DND-41 (cell line): ENCODE results near the gene LSP1.
A peak's percentile ranks its signal among the peaks of the same experiment; 100 is the strongest.

Experiments used
- ATAC-seq: fragments of 200-7000 bp; cut with Tn5 transposase; 3 replicates; pipeline ENCODE4 v1.9.1; 2021; ENCODE audit warnings: low read depth; ENCODE audit not compliant: insufficient read depth
- DNase-seq: peaks from one replicate; pipeline ENCODE4 v3.0.0-alpha.2; 2020
- H2AFZ ChIP-seq: 2 replicates; pipeline ENCODE4 v1.6.0; 2012; ENCODE audit warnings: low read depth, low read length
- H3K27ac ChIP-seq: 2 replicates; pipeline ENCODE4 v1.5.1; 2012; ENCODE audit warnings: low read length, inconsistent platforms
- H3K27me3 ChIP-seq: fragments of 200-600 bp; sonication (generic); 2 replicates; pipeline ENCODE4 v1.6.0; 2012; ENCODE audit warnings: low read length, mild to moderate bottlenecking, inconsistent platforms; ENCODE audit not compliant: insufficient read depth, poor library complexity
- H3K36me3 ChIP-seq: 2 replicates; pipeline ENCODE4 v1.5.1; 2012; ENCODE audit warnings: low read length, inconsistent platforms; ENCODE audit not compliant: insufficient read depth
- H3K4me1 ChIP-seq: 2 replicates; pipeline ENCODE4 v1.5.1; 2012; ENCODE audit warnings: mild to moderate bottlenecking, low read length; ENCODE audit not compliant: insufficient read depth
- H3K4me2 ChIP-seq: 2 replicates; pipeline ENCODE4 v1.6.0; 2012; ENCODE audit warnings: mild to moderate bottlenecking, moderate library complexity, low read length, inconsistent platforms; ENCODE audit not compliant: insufficient read depth
- H3K4me3 ChIP-seq, 2 experiments: fragments of 200-600 bp in 1 of 2; shearing (Covaris generic) in 1 of 2; 2 replicates each; pipeline ENCODE4 v1.5.1; 2012 to 2016; ENCODE audit warnings: inconsistent platforms in 2 of 2, low read length in 2 of 2, mild to moderate bottlenecking in 2 of 2, low read depth in 1 of 2, moderate library complexity in 1 of 2
- H3K79me2 ChIP-seq: 2 replicates; pipeline ENCODE4 v1.6.0; 2012; ENCODE audit warnings: low read length, inconsistent platforms; ENCODE audit not compliant: insufficient read depth
- H3K9ac ChIP-seq: 2 replicates; pipeline ENCODE4 v1.6.0; 2012; ENCODE audit warnings: low read depth, mild to moderate bottlenecking, inconsistent platforms, low read length, moderate library complexity
- H3K9me3 ChIP-seq: 2 replicates; pipeline ENCODE4 v1.5.1; 2012; ENCODE audit warnings: low read length, moderate library complexity, mild to moderate bottlenecking, inconsistent platforms; ENCODE audit not compliant: insufficient read depth, severe bottlenecking
- H4K20me1 ChIP-seq: 2 replicates; pipeline ENCODE4 v1.6.0; 2012; ENCODE audit warnings: low read length; ENCODE audit not compliant: insufficient read depth
- CTCF ChIP-seq: IDR thresholded peaks from 2 replicates; pipeline ENCODE4 v1.5.1; 2012; ENCODE audit warnings: borderline replicate concordance, low read length, moderate library complexity, mild to moderate bottlenecking; ENCODE audit not compliant: poor library complexity, severe bottlenecking; ENCODE audit errors: extremely low read depth
- EZH2 ChIP-seq: IDR thresholded peaks from 3 replicates; pipeline ENCODE4 v1.6.1; 2012; ENCODE audit warnings: borderline replicate concordance, low read depth, mild to moderate bottlenecking, moderate library complexity, low read length, inconsistent platforms; ENCODE audit not compliant: severe bottlenecking

The LSP1 gene

DNA sequence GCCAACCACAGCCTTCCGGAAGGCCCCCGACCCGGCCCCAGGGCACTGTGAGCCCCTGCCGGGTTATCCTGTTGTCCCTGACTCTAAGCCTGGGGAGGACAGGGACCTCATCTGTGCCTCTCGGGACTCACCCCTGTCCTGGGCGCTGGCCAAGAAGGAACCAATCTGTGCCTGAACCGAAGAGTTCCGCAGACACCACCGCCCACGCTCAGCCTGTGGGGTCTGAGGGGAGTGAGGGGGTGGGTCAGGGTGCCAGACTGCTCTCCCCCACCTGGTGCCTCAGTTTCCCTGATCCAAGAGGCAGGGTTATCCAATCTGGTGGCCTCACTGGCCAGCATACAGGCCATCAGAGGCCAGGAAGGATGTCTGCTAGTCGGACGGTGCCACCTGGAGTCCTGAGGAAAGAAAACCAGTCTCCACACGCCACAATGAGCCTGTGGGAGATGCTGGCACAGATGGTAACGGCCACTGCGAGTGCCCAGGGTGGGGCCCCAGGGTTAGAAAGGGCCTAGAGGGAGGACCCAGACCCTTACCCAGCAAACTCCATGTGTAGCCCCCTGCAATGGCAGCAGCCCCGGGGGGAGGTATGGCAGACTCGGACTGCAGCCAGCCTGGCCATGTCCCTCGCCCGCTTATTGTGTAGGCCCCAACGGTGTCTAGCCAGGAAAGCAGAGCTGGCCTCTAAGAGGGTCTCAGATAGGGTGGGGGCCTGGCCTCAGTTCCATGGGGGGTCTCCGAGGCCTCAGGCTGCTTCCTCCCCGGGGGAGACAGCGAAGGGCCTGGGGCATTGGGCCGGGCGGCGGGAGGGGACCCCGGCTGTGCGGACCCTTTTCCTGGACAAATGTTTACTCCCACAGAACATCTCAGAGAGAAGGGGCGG lies 65.8 kb downstream of the LSP1 start:
- Histone ChIP-seq H3K4me2 (no peak overlapping the region), H3K4me3 (no peak overlapping the region), H3K9ac (no peak overlapping the region), H3K27ac (no peak overlapping the region), H2AFZ (no peak overlapping the region), H4K20me1 (no peaks in the 10 kb centered on the region), H3K4me1 (peaks cover 6% of the 10 kb centered on the region), H3K27me3 (no peaks in the 10 kb centered on the region), H3K9me3 (no peaks in the 10 kb centered on the region), H3K79me2 (no peaks in the 10 kb centered on the region), H3K36me3 (no peaks in the 10 kb centered on the region)
- no peak for DNase-seq
- ATAC-seq: no peak
- TF ChIP-seq EZH2: no peak
- peak; percentile 9 for TF ChIP-seq CTCF

DNA sequence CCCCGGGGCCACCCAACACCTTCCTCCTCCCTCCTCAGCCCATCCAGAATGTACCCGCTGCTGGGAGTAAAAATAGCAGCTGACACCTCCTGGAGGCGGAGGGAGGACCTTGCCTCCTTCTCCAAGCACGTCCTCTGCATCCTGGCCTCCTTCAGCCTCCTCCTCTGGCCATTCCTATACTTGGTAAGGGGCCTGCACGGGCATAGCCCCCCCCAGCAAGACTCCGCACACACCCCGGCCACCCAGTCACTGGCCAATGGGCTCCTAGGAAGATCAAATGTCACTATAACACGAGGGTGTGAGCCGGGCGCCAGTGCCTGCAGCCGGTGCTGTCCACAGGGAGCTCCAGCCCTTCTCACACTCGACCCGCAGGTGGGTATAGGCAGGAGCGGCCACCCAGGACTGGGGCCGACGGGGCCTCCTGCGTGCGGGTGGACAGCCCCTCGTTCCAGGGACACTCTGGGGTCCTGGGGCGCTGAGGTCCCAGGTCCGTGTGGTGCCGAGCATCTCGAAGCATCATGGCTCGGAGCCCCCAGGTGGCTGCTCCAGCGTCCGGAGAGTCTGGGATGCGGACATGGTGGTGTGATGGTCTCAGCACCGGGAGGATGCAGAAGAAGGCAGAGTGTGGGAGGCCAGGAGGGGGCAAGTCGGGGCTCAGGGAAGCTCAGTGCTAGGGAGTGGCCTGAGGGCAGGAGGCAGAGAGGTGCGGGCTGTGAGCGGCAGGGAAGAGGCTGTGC lies 66.7 kb downstream of the LSP1 start, which contains the start of gene TNNT3:
TNNT3 (plus strand) TSS at position 313 of the 737 bp plus-strand sequence. CDS start 3,172 bp downstream, outside the sequence.
- Histone ChIP-seq H4K20me1 (no peaks in the 10 kb centered on the region), H3K9me3 (no peaks in the 10 kb centered on the region), H3K9ac (no peak within 1 kb of the TSS), H3K36me3 (no peaks in the 10 kb centered on the region), H3K27ac (no peak within 1 kb of the TSS), H3K4me1 (peaks cover 8% of the 10 kb centered on the region), H2AFZ (no peak within 1 kb of the TSS), H3K27me3 (no peaks in the 10 kb centered on the region), H3K79me2 (no peaks in the 10 kb centered on the region), H3K4me2 (no peak within 1 kb of the TSS), H3K4me3 (no peak within 1 kb of the TSS)
- no peak for DNase-seq
- no peak for ATAC-seq
- TF ChIP-seq EZH2 (no peak), CTCF (no peak)

GRCh38 chr11:1920128-1920908 lies 67.4 kb downstream of the LSP1 start:
- H3K4me2 ChIP-seq: no peak overlapping the region
- peaks cover 8% of the 10 kb centered on the region for H3K4me1 ChIP-seq
- no peak for ATAC-seq
- H3K27me3 ChIP-seq: no peaks in the 10 kb centered on the region
- H3K27ac ChIP-seq: no peak overlapping the region
- H3K79me2 ChIP-seq: no peaks in the 10 kb centered on the region
- no peaks in the 10 kb centered on the region for H3K9me3 ChIP-seq
- no peaks in the 10 kb centered on the region for H3K36me3 ChIP-seq
- DNase-seq: no peak
- H3K4me3 ChIP-seq: no peak overlapping the region
- H3K9ac ChIP-seq: no peak overlapping the region
- H2AFZ ChIP-seq: no peak overlapping the region
- TF ChIP-seq EZH2 (no peak), CTCF (no peak)
- H4K20me1 ChIP-seq: no peaks in the 10 kb centered on the region
